ACC112 (cell line): Measurements from ENCODE around the gene MAPK14.
A peak's percentile ranks its signal among the peaks of the same experiment; 100 is the strongest.
"Not testable (repeated sequence)": the region's sequence is repeated elsewhere in the genome, so short reads cannot be mapped to it uniquely, and the experiment has no call there.

Experiments used
- H2AFZ ChIP-seq: fragments of 200-600 bp; sonication (generic); one replicate; pipeline ENCODE4 v1.6.0; 2017; ENCODE audit warnings: antibody characterized with exemption, low read length; ENCODE audit not compliant: unreplicated experiment
- H3K27ac ChIP-seq: fragments of 200-600 bp; sonication (generic); 2 replicates; pipeline ENCODE4 v1.5.1; 2014; ENCODE audit warnings: low read depth, mild to moderate bottlenecking, antibody characterized with exemption, low read length, moderate library complexity
- H3K27me3 ChIP-seq: fragments of 200-600 bp; sonication (generic); 2 replicates; pipeline ENCODE4 v1.6.1; 2014; ENCODE audit warnings: mild to moderate bottlenecking, antibody characterized with exemption, low read length, moderate library complexity, mixed read lengths; ENCODE audit not compliant: insufficient read depth
- H3K36me3 ChIP-seq: fragments of 200-600 bp; sonication (generic); 2 replicates; pipeline ENCODE4 v1.6.1; 2016; ENCODE audit warnings: mild to moderate bottlenecking, antibody characterized with exemption, low read length, moderate library complexity, mixed read lengths; ENCODE audit not compliant: insufficient read depth
- H3K4me1 ChIP-seq: fragments of 200-600 bp; sonication (generic); one replicate; pipeline ENCODE4 v1.6.1; 2016; ENCODE audit warnings: low read length, mixed read lengths; ENCODE audit not compliant: insufficient read depth, unreplicated experiment, control insufficient read depth
- H3K4me3 ChIP-seq: fragments of 200-600 bp; sonication (generic); 2 replicates; pipeline ENCODE4 v1.5.1; 2014; ENCODE audit warnings: mild to moderate bottlenecking, low read depth, low read length
- H3K79me2 ChIP-seq: fragments of 200-600 bp; sonication (generic); one replicate; pipeline ENCODE4 v1.6.0; 2016; ENCODE audit warnings: low read length; ENCODE audit not compliant: control insufficient read depth, unreplicated experiment, insufficient read depth

MAPK14 gene

DNA sequence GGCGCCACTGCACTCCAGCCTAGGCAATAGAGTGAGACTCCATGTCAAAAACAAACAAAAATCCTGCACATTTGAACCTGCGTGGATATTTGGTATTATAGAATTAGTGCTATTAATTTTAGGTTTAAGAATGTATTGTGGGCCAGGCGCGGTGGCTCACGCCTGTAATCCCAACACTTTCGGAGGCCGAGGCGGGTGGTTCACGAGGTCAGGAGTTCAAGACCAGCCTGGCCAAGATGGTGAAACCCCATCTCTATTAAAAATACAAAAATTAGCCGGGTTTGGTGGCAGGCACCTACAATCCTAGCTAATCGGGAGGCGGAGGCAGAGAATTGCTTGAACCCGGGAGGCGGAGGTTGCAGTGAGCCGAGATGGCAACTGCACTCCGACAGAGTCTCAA is 101.7 kb downstream of the MAPK14 start:
- Histone ChIP-seq H3K4me1 (peaks cover 51% of the 10 kb centered on the region), H3K79me2 (peaks cover 11% of the 10 kb centered on the region), H3K27ac (0 out of 2 replicates have a peak overlapping the region, but pooled peaks have one; percentile 75)
- not testable (repeated sequence) for H2AFZ ChIP-seq, H3K4me3 ChIP-seq, H3K36me3 ChIP-seq, H3K27me3 ChIP-seq

DNA sequence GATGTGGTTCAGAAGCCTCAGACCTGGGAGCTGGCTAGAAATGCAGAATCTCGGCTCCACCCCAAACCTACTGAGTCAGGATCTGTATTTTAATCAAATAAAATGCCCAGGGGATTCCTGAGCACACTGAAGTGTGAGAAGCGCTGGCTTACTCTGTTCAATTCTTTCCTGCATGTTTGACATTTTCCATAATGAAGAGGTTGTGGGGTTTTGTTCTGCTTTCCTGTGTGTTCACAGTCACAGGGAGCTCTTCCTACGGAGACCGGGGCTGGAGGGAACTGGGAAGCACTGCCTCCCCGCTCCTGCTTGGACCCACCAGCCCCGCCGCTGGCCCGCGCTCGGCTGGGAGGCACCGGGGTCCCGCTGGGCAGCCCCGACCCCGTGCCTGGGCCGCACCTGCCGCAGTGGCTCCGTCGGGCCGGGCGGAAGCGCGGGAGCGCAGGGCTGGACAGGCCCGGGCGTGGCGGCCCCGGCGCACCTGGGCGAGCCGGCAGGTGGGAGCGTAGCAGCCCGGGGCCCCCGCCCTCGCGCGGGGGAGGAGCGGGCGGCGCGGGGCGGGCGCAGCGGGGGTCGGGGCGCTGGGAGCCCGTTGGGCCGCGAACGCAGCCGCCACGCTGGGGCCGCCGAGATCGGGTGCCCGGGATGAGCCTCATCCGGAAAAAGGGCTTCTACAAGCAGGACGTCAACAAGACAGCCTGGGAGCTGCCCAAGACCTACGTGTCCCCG is 102.5 kb downstream of the MAPK14 start, which contains the start of gene MAPK13:
Gene MAPK13, plus strand, starts transcription at position 573 of the 726 bp plus-strand sequence. Its CDS starts 70 bp downstream, at position 643.
- Histone ChIP-seq H3K4me1 (peaks cover 51% of the 10 kb centered on the region), H3K27ac (peak within 1 kb of the TSS; percentile 75), H2AFZ (peak within 1 kb of the TSS; percentile 57), H3K4me3 (peak within 1 kb of the TSS; percentile 84), H3K36me3 (no peaks in the 10 kb centered on the region), H3K79me2 (peaks cover 11% of the 10 kb centered on the region), H3K27me3 (no peaks in the 10 kb centered on the region)

DNA sequence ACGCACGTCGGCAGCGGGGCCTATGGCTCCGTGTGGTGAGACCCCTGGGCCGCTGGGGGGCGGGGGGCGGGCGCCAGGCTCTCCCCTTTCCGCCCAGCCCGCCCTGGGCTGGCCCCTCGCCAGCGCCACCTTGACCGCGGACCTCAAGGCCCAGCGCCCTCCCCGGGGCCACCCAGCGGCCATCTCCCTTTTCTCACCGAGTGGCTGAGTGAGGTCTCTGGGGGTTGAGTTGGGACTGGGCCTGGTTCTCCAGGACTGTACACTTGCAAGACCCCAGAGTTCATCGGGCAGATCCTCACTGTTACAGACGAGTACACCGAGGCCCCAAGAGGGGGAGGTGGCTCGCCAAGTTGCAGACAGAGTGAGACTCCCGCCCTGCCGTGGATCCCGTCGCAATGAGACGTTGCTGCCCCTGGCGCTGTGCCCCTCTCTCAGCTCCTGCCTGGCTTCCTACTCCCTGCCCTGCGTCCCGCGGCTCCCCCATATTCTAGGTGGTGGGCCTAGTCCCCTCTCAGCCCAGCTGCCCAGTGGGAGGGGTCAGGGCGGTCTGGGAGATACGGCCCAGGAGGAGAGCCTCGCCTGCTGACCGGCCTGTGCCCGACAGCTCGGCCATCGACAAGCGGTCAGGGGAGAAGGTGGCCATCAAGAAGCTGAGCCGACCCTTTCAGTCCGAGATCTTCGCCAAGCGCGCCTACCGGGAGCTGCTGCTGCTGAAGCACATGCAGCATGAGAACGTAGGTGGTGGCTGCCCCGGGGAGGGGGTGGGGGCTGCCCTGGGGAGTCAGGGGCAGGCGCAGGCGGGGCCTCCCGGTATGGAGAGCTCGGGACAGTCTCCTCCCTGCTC is 103.3 kb downstream of the MAPK14 start:
- peak overlapping the region; percentile 57 for H2AFZ ChIP-seq
- peak overlapping the region; percentile 84 for H3K4me3 ChIP-seq

DNA sequence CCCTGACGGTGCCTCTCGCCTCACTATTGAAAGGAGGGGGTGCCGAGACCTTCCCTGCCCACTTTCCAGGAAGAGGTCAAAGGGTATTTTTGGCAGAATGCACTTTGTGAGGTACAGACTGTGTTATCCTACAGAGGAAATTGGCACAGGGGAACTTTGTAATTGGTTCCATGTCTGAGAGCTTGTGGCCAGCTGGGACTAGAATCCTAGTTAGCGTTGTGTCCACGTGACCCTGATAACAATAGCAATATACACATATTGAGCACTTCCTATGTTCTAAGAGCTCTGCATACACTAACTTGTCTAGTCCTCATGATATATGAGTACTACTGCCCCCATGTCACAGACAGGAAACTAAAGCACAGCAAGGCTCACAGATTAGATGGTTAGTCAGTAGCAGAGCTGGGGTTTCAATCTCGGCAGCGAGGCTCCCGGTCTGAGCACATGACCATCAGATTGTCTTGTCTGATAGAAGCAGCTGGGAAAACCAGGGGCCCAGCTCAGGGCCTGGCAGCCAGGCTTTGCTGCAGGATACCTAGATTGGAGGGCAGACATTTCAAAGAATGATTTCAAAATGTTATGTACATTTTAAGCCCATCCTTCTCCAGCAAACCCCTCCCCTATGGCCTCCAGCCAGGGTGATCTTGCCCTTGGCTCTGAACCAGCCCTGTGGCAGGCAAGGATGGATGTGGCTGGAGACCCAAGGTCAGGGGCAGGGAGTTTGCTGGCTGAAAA is 104.1 kb downstream of the MAPK14 start:
- peaks cover 44% of the 10 kb centered on the region for H3K4me1 ChIP-seq
- peak overlapping the region; percentile 84 for H3K4me3 ChIP-seq
- no peaks in the 10 kb centered on the region for H3K36me3 ChIP-seq
- no peaks in the 10 kb centered on the region for H3K27me3 ChIP-seq
- H3K79me2 ChIP-seq, result peaks cover 11% of the 10 kb centered on the region
- peak overlapping the region; percentile 10 for H2AFZ ChIP-seq
- peak overlapping the region; percentile 75 for H3K27ac ChIP-seq

More for the DNA sequence above, 103.3 kb downstream of the MAPK14 start:
- H3K4me1 ChIP-seq, result peaks cover 51% of the 10 kb centered on the region
- H3K27ac ChIP-seq, result peak overlapping the region; percentile 75
- H3K36me3 ChIP-seq, result no peaks in the 10 kb centered on the region
- peaks cover 11% of the 10 kb centered on the region for H3K79me2 ChIP-seq
- H3K27me3 ChIP-seq, result no peaks in the 10 kb centered on the region

DNA sequence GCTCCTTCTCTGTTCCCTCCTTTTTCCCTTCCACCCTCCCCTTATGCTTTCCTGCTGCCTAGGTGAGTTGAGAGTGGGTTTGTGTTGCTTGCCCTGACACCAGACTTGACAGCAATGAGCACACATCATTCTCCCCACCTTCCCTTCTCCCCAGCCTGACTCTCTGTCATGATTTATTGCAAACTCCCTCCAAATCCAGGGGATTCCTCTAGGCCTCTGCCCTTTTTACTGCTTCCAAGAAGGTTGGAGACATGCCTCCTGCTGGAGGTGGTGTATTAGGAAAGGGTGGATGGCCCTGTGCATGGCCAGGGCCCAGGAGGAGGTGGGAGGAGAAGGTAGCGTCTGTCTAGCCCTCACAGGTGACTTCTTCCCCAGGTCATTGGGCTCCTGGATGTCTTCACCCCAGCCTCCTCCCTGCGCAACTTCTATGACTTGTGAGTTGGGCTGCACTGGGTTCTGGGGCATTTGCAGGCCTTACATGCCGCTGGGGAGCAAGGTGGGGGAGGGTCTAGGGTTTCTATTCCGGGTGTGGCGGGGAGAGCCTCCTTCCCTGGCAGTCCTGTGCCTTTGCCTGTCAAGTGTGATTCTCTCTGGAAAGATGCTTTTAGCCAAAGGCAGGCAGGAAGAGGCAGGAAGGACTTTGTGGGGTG is 104.8 kb downstream of the MAPK14 start:
- Histone ChIP-seq H3K27ac (peak overlapping the region; percentile 75; the same call in 1 of the 2 replicates), H3K4me1 (peaks cover 37% of the 10 kb centered on the region), H3K4me3 (peak overlapping the region; percentile 84), H3K27me3 (no peaks in the 10 kb centered on the region), H3K79me2 (peaks cover 11% of the 10 kb centered on the region), H2AFZ (no peak overlapping the region), H3K36me3 (no peaks in the 10 kb centered on the region)

DNA sequence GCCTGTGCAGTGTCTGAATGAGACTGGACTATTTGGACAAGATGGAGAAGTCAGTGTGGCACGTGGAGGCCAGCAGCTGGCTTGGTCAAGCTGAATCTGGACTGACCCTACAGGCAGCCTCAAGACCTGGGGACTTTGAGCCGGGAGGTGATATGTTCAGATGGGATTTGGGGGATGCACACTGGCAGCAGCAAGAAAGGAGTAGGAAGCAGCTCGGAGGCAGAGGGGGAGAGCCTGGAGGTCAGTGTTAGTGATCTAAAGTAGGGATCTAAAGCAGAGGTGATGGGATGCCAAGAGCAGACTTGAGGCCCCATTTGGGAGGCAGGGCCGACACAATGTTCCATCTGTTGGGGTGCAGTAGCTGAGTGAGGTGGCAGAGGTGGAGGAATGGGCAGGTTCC is 105.5 kb downstream of the MAPK14 start:
- Histone ChIP-seq H3K4me3 (no peak overlapping the region), H3K36me3 (no peaks in the 10 kb centered on the region), H3K27me3 (no peaks in the 10 kb centered on the region), H3K4me1 (peaks cover 30% of the 10 kb centered on the region), H3K27ac (no peak overlapping the region), H3K79me2 (peaks cover 11% of the 10 kb centered on the region), H2AFZ (no peak overlapping the region)

DNA sequence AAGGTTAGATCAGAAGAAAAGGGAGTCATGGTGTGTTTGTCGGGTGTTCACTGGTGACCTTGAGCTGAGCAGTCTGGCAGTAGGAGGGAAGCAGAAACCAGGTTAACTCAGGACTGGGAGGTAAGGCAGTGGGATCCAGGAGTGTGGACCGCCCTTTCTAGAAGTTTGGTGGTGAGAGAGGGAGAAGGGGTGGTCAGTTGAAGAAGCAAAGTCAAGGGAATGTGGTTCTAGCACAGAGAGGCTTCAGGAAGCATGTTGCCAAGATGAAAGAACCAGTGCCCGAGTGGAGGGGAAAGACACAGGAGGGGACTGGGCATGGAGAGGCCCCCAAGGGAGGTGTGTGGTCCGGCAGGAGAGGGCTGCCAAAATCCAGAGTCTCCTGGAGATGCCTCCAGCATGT is 106.3 kb downstream of the MAPK14 start:
- Histone ChIP-seq H2AFZ (no peak overlapping the region), H3K27ac (no peak overlapping the region), H3K4me1 (peaks cover 22% of the 10 kb centered on the region), H3K27me3 (no peaks in the 10 kb centered on the region), H3K79me2 (peaks cover 9% of the 10 kb centered on the region), H3K4me3 (no peak overlapping the region), H3K36me3 (peaks cover 2% of the 10 kb centered on the region; the same call in 1 of the 2 replicates)

DNA sequence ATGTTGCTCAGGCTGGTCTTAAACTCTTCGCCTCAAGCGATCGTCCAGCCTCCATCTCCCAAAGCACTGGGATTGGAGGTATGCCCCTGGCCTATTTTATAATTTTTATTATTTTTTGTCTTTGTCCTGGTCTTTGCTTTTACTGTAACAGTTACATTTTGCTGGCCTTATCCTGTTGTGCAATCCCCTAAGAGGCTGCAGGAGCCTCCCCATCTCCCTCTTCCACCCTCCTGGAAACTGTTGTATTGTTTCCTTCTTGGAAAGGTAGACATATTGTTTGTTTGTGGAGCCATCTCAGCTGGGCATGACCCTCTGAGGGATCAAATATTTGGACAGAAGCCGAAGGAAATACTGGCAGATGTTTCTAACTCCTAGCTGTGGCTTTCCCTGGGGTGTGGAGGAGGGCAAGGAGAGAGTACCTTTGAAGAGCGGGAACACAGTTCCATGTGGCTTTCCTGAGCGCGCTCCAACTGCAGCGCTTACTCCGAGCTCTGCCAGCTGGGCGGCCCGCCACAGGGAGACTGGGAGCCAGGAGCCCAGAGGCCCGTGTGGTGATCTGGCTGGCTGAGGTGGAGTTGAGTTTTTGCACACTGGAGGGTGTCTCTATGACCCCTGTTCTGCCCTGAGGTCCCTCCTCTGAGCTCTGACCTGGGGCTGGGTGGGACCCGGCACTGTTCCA is 107.6 kb downstream of the MAPK14 start:
- Histone ChIP-seq H3K4me1 (peaks cover 22% of the 10 kb centered on the region), H3K27ac (no peak overlapping the region), H3K36me3 (peaks cover 6% of the 10 kb centered on the region; the same call in 1 of the 2 replicates), H3K4me3 (no peak overlapping the region), H2AFZ (no peak overlapping the region), H3K79me2 (peaks cover 8% of the 10 kb centered on the region), H3K27me3 (no peaks in the 10 kb centered on the region)

DNA sequence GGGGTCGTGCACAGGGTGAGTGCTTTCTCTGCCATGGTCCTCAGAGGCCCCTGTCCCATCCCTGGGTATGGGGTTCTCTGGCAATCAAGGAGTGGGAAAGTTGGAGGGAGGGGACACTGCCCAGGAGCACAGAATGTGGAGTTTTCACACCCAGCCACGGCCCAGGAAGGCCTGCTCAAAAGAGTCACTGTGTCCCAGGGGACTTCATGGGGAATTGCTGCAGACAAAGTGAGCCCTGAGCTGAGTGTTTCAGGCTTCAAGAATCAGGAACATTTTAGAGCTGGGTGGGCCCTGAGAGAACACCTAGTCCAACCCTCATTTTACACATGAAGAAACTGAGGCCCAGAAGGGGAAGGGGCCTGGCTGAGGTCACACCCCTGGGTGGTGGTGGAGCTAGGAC is 108.4 kb downstream of the MAPK14 start:
- no peaks in the 10 kb centered on the region for H3K27me3 ChIP-seq
- no peak overlapping the region for H3K4me3 ChIP-seq
- H3K79me2 ChIP-seq, result peaks cover 5% of the 10 kb centered on the region
- H2AFZ ChIP-seq, result no peak overlapping the region
- no peak overlapping the region for H3K27ac ChIP-seq
- H3K36me3 ChIP-seq, result peaks cover 6% of the 10 kb centered on the region; the same call in 1 of the 2 replicates
- peaks cover 22% of the 10 kb centered on the region for H3K4me1 ChIP-seq
